Measurements from ENCODE around the gene STARD8.

GRCh38 chrX:68599256-68600152, 48.0 kb upstream of the STARD8 start:
- no peak for TF ChIP-seq POLR2A (IDR thresholded peaks at IDR 0.05; ENCODE audit: low read length)
- TF ChIP-seq GATA1 (IDR thresholded peaks at IDR 0.05; ENCODE audit: low read depth, low read length) = no peak

Measured in erythroblast (primary cell).